ENCODE measurements around the gene TMEM184B. TPM values are rescaled to one million over a fixed set of nuclear protein-coding genes. Genes with fewer than 3 reads are reported as not detected.

The TMEM184B gene
- total RNA-seq, 4 donors from 2014 or later, result 39.4 to 108 (median 75.3) TPM

DNA sequence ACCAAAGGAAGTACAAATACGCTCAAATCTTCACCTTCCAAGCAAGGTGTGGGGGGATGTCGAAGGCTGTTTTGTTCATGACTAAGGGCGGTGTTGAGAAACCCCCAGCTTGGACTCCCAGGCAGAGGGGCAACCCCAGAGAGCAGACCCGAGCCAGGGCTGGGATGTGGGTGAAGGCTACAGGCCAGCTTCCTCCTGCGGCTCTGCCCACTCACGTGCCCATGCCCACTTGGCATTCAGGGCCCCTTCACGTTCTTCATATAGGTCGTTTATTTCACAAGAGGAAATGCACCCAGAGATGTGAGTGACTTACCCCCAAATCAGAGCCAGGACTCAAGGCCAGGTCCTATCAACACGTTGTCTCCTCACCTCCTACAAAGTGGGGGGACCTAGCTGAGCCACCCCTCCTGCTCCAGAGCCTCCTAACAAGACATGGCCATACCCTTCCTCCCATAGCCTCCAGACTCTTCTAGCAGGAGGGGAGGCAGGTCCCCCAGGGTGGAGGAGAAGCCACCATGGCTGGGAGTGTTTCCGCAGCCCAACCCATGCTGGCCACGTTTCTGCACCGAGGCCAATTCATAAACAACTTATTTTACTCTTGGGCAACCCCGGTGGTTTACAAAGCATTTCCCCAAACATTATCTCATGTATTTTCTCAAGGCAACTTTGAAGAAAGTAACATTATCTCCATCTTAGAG lies 22.0 kb downstream of the TMEM184B start:
- WGBS, result 74% methylated on average over 10 of the region's 13 CpGs
- Histone ChIP-seq H3K4me3 (no peak overlapping the region), H3K4me1 (peaks cover 49 to 68% (median 51%) of the 10 kb centered on the region in 4 donors), H3K36me3 (peaks cover under 1 to 21% (median 19%) of the 10 kb centered on the region in 4 donors), H3K27me3 (no peaks in the 10 kb centered on the region), H3K27ac (replicated peaks in 1 of 4) (peak overlapping the region in 2 of 4 donors; percentile 54 to 55), H3K9me3 (no peaks in the 10 kb centered on the region)
- DNase-seq (ENCODE audit: extremely low spot score), result no peak
- intact Hi-C loops (cut with DNase I), result no loop called here
- TF ChIP-seq EP300 (IDR thresholded peaks at IDR 0.05) (no peak), POLR2A (IDR thresholded peaks at IDR 0.05; ENCODE audit: low read depth) (no peak), POLR2AphosphoS5 (IDR thresholded peaks at IDR 0.05) (no peak)
- TF ChIP-seq, protein P1, sequence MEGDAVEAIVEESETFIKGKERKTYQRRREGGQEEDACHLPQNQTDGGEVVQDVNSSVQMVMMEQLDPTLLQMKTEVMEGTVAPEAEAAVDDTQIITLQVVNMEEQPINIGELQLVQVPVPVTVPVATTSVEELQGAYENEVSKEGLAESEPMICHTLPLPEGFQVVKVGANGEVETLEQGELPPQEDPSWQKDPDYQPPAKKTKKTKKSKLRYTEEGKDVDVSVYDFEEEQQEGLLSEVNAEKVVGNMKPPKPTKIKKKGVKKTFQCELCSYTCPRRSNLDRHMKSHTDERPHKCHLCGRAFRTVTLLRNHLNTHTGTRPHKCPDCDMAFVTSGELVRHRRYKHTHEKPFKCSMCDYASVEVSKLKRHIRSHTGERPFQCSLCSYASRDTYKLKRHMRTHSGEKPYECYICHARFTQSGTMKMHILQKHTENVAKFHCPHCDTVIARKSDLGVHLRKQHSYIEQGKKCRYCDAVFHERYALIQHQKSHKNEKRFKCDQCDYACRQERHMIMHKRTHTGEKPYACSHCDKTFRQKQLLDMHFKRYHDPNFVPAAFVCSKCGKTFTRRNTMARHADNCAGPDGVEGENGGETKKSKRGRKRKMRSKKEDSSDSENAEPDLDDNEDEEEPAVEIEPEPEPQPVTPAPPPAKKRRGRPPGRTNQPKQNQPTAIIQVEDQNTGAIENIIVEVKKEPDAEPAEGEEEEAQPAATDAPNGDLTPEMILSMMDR (IDR thresholded peaks at IDR 0.05), result no peak

DNA sequence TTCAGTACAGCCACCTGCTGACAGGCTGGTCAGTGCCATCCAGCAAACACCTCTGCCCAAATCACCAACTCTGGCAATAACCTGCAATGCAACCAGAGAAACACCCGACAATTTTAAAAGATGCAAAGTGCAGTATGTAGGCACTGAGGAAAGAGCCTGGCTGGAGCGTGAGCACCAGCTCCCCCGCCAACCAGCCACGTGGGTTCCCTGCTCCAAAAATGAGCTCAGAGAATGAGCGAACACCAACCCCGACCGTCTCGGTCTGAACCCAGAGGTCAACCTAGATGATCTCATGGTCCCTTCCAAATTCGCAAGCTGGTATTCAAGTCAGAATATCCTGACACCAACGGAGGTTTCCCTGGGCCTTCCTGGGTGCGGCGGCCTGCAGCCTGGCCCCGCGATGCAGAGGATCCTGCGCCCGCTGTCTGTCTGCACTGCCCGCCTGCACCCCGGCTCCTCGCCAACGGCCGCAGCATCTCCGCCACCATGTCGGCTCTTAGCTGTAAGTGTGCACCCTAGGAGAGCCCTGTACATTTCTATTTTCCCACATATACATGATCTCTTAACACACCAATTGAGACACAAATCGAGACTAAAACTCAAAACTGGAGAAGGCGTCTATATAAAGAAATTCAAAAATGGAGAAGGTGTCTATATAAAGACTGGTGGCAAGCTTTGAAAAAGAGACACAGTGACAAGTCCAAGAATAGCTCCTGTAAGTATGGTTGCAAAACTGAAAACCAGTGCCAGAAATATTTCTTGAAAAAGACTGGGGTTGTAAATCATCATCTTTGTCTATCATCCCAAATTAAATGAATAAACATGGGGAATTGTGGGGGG lies 22.8 kb downstream of the TMEM184B start:
- intact Hi-C loops (cut with DNase I), result no loop called here
- H3K9me3 ChIP-seq, result no peaks in the 10 kb centered on the region
- peaks cover 8 to 29% (median 27%) of the 10 kb centered on the region in 4 donors for H3K36me3 ChIP-seq
- no peak for DNase-seq (ENCODE audit: extremely low spot score)
- H3K4me3 ChIP-seq, result no peak overlapping the region
- H3K27me3 ChIP-seq, result no peaks in the 10 kb centered on the region
- no peak for TF ChIP-seq POLR2AphosphoS5 (IDR thresholded peaks at IDR 0.05)
- TF ChIP-seq, protein P1 (IDR thresholded peaks at IDR 0.05), result no peak
- no peak for TF ChIP-seq EP300 (IDR thresholded peaks at IDR 0.05)
- no peak for TF ChIP-seq POLR2A (IDR thresholded peaks at IDR 0.05; ENCODE audit: low read depth)
- H3K4me1 ChIP-seq, result peaks cover 46 to 71% (median 53%) of the 10 kb centered on the region in 4 donors
- WGBS, result 86% methylated on average over 23 of the region's 25 CpGs
- H3K27ac ChIP-seq (replicated peaks in 1 of 4), result peak overlapping the region in 2 of 4 donors; percentile 54 to 55

- no peaks in the 10 kb centered on the region for H3K27me3 ChIP-seq
- no peak for TF ChIP-seq POLR2A (IDR thresholded peaks at IDR 0.05; ENCODE audit: low read depth)
- TF ChIP-seq, protein P1 (IDR thresholded peaks at IDR 0.05), result no peak
- TF ChIP-seq EP300 (IDR thresholded peaks at IDR 0.05), result no peak
- no peak for TF ChIP-seq POLR2AphosphoS5 (IDR thresholded peaks at IDR 0.05)
- WGBS, result 95% methylated on average over 3 of the region's 3 CpGs
- no peak overlapping the region for H3K27ac ChIP-seq (replicated peaks in 1 of 4)
- no peaks in the 10 kb centered on the region for H3K9me3 ChIP-seq
- intact Hi-C loops (cut with DNase I), result no loop called here
- H3K4me3 ChIP-seq, result no peak overlapping the region
- no peak for DNase-seq (ENCODE audit: extremely low spot score)
- peaks cover 46 to 71% (median 49%) of the 10 kb centered on the region in 4 donors for H3K4me1 ChIP-seq
- H3K36me3 ChIP-seq, result peaks cover 15 to 36% (median 34%) of the 10 kb centered on the region in 4 donors
Observed at GRCh38 chr22:38249301-38249700, 23.5 kb downstream of the TMEM184B start.

DNA sequence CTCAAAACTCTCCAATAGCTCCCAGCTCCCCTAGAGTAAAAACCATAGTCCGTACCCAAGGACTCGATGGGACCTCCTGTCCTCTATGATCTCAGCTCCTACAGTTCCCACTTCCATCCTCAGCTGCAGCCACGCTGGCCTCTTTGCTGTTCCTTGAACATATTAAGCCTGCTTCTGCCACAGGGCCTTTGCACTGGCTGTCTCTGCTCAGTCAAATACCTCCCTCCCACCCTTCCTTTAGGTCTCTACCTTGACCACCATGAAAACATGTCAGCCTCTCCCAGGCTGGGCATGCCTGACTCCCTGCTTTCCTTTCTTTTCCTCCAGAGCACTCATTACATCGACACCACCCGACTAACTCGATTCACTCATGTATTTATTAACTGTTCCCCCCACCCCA lies 24.5 kb downstream of the TMEM184B start:
- Histone ChIP-seq H3K4me1 (peaks cover 46 to 74% (median 52%) of the 10 kb centered on the region in 4 donors), H3K27ac (replicated peaks in 1 of 4) (no peak overlapping the region), H3K27me3 (no peaks in the 10 kb centered on the region), H3K36me3 (peaks cover 15 to 46% (median 44%) of the 10 kb centered on the region in 4 donors), H3K4me3 (no peak overlapping the region), H3K9me3 (no peaks in the 10 kb centered on the region)
- intact Hi-C loops (cut with DNase I), result no loop called here
- TF ChIP-seq, protein P1 (IDR thresholded peaks at IDR 0.05), result no peak
- no peak for TF ChIP-seq POLR2AphosphoS5 (IDR thresholded peaks at IDR 0.05)
- no peak for TF ChIP-seq EP300 (IDR thresholded peaks at IDR 0.05)
- no peak for TF ChIP-seq POLR2A (IDR thresholded peaks at IDR 0.05; ENCODE audit: low read depth)
- DNase-seq (ENCODE audit: extremely low spot score), result no peak
- WGBS, result 99% methylated on average over 6 of the region's 6 CpGs
